Ovary (tissue), 9 donors: Measurements from ENCODE around the gene PHYHD1. TPM values are rescaled to one million over a fixed set of nuclear protein-coding genes. Genes with fewer than 3 reads are reported as not detected.

Experiments used
- DNase-seq, 5 donors: peaks; one replicate each; pipeline ENCODE4 v3.0.0-alpha.2; 2019 to 2020
- H3K27ac ChIP-seq, 2 donors: fragments of 200-600 bp; one replicate each; pipeline versions ENCODE4 v1.5.1 to v1.8.0; 2019 to 2022
- H3K27me3 ChIP-seq: fragments of 200-600 bp; one replicate; pipeline ENCODE4 v1.8.0; 2022
- H3K36me3 ChIP-seq: fragments of 200-600 bp; sonication (generic); one replicate; pipeline ENCODE4 v1.5.1; 2019
- H3K4me1 ChIP-seq: one replicate; pipeline ENCODE4 v1.8.1; 2013; ENCODE audit warnings: mild to moderate bottlenecking, moderate library complexity; ENCODE audit not compliant: insufficient read depth
- H3K4me3 ChIP-seq: fragments of 200-600 bp; sonication (generic); one replicate; pipeline ENCODE4 v1.5.1; 2017
- H3K9me3 ChIP-seq, 2 donors: fragments of 200-600 bp in 1 of 2; sonication (generic) in 1 of 2; one replicate each; pipeline versions ENCODE4 v1.5.1 to v1.8.1; 2013 to 2019; ENCODE audit warnings: mild to moderate bottlenecking in 1 of 2, moderate library complexity in 1 of 2
- EP300 ChIP-seq: sonication (generic); formaldehyde crosslinking; IDR thresholded peaks from one replicate; pipeline ENCODE4 v1.6.1; 2017; ENCODE audit warnings: antibody characterized with exemption
- POLR2A ChIP-seq: fragments of 450-650 bp; IDR thresholded peaks from one replicate; pipeline ENCODE4 v1.6.1; 2017; ENCODE audit warnings: antibody characterized with exemption, mild to moderate bottlenecking, moderate library complexity
- WGBS, 3 donors: extraction: QIAGEN DNeasy Blood & Tissue Kit in 1 of 3; methylation state at CpG; one replicate each; pipeline versions ENCODE4 v1.1.5 to v1.1.7; 2013 to 2017; 5-methylcytosine and 5-hydroxymethylcytosine counted together
- intact Hi-C, 4 donors: fragments of 100-400 bp; cut with DNase I; formaldehyde crosslinking; loops; one replicate each; pipeline versions ENCODE4 v1.11.0 to v1.15.1; 2022 to 2023
- polyA plus RNA-seq, 2 donors: library from polyadenylated mRNA; stranded (reverse); fragments of 200-250 nt in 1 of 2; fragments of 350-450 nt in 1 of 2; fragmentation: Illumina TruSeq in 1 of 2; extraction: RNeasy Lipid Tissue Mini Kit (QIAGEN cat#74804) in 1 of 2; gene quantifications; one replicate each; pipeline ENCODE4 v1.2.3, GENCODE V29; 2013 to 2014
- total RNA-seq, 7 donors: library from RNA; depleted of rRNA in 2 of 7; stranded (reverse); fragments of >200 nt in 2 of 7; fragmentation: NEBNext Ultra II Directional in 3 of 7; extraction: Animal tissue kit (Norgen Biotek cat#: 25700) in 3 of 7; gene quantifications; one replicate each; pipeline versions ENCODE4 v1.1.0 to v1.2.4, GENCODE V29; 2016 to 2023
- TF ChIP-seq, protein P1 (sequence below), 3 donors: fragments of 450-650 bp in 2 of 3; fragments of 200-600 bp in 1 of 3; IDR thresholded peaks; one replicate each; pipeline versions ENCODE4 v1.5.1 to v1.8.0; 2016 to 2022; ENCODE audit warnings: antibody characterized with exemption in 3 of 3, mild to moderate bottlenecking in 1 of 3
- donor health status: DM: no; HTN: no; CAD: no; lungs with moderate emphysema.
- donor health status: DM: no; HTN: no; CAD: no.
- donor health status: Bipolar disorder and iron deficiency.
- donor health status: DM: yes; HTN: yes; CAD: no.
- donor health status: DM: no; HTN: no; CAD: no.
- donor health status: DM: yes; HTN: yes; CAD: no.

PHYHD1 gene
- total and polyA plus RNA-seq, 9 donors = 24.8 to 63.9 (median 43.1) TPM

DNA sequence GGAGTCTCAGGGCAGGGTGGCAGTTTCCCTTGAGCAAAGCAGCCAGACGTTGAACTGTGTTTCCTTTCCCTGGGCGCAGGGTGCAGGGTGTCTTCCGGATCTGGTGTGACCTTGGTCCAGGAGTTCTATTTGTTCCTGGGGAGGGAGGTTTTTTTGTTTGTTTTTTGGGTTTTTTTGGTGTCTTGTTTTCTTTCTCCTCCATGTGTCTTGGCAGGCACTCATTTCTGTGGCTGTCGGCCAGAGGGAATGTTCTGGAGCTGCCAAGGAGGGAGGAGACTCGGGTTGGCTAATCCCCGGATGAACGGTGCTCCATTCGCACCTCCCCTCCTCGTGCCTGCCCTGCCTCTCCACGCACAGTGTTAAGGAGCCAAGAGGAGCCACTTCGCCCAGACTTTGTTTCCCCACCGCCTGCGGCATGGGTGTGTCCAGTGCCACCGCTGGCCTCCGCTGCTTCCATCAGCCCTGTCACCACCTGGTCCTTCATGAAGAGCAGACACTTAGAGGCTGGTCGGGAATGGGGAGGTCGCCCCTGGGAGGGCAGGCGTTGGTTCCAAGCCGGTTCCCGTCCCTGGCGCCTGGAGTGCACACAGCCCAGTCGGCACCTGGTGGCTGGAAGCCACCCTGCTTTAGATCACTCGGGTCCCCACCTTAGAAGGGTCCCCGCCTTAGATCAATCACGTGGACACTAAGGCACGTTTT, 3.5 kb upstream of the PHYHD1 start:
- Histone ChIP-seq H3K27ac (peak overlapping the region; percentile 84 to 95), H3K4me1 (peaks cover 44% of the 10 kb centered on the region), H3K27me3 (no peaks in the 10 kb centered on the region), H3K36me3 (no peaks in the 10 kb centered on the region), H3K4me3 (peak overlapping the region; percentile 9), H3K9me3 (no peaks in the 10 kb centered on the region)
- TF ChIP-seq EP300 (no peak), POLR2A (no peak)
- TF ChIP-seq, protein P1, sequence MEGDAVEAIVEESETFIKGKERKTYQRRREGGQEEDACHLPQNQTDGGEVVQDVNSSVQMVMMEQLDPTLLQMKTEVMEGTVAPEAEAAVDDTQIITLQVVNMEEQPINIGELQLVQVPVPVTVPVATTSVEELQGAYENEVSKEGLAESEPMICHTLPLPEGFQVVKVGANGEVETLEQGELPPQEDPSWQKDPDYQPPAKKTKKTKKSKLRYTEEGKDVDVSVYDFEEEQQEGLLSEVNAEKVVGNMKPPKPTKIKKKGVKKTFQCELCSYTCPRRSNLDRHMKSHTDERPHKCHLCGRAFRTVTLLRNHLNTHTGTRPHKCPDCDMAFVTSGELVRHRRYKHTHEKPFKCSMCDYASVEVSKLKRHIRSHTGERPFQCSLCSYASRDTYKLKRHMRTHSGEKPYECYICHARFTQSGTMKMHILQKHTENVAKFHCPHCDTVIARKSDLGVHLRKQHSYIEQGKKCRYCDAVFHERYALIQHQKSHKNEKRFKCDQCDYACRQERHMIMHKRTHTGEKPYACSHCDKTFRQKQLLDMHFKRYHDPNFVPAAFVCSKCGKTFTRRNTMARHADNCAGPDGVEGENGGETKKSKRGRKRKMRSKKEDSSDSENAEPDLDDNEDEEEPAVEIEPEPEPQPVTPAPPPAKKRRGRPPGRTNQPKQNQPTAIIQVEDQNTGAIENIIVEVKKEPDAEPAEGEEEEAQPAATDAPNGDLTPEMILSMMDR (IDR thresholded peaks at IDR 0.05) = no peak
- 32 to 43% (median 39%) methylated on average over 24 to 26 of the region's 26 CpGs for WGBS, 3 donors
- peak; percentile 92 to 96 (median 93) for DNase-seq
- intact Hi-C loops = loop anchor here in 3 of 4 donors (5.0 kb wide), 1 partner anchor 35 kb away; the partner anchor contains the start of genes KYAT1 (in 3 of the 3) and LRRC8A (in 3 of the 3)

DNA sequence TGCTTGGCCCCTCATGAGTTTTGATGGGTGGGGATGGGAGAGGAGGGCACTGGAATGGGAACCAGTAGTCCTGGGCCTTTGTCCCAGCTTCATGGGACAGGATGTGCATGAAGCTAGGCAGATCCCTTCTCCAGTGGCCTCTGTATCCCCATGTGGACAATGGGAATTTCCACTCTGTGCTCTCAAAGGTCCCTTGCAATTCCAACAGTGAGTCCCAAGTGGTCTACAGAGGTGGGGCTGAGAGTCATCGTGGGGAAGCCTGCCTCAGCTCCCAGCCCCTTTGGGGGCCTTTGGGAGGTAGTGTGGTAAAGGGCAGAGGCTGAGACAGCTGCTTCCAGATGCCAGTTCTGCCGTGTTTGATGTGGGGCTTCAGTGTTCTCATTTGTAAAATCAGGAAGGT, 1.9 kb upstream of the PHYHD1 start:
- intact Hi-C loops = loop anchor here in 3 of 4 donors (5.0 kb wide), 1 partner anchor 37 kb away; the partner anchor contains the start of genes KYAT1 (in 3 of the 3) and LRRC8A (in 3 of the 3)
- H3K27ac ChIP-seq = peak overlapping the region; percentile 1 to 97
- no peak for TF ChIP-seq POLR2A
- TF ChIP-seq, protein P1 (IDR thresholded peaks at IDR 0.05) = no peak
- no peak for TF ChIP-seq EP300
- H3K4me3 ChIP-seq = no peak overlapping the region
- 8 to 23% (median 21%) methylated on average over 2 of the region's 2 CpGs for WGBS, 3 donors
- no peaks in the 10 kb centered on the region for H3K36me3 ChIP-seq
- peaks cover 36% of the 10 kb centered on the region for H3K4me1 ChIP-seq
- no peaks in the 10 kb centered on the region for H3K27me3 ChIP-seq
- DNase-seq = no peak
- H3K9me3 ChIP-seq = no peaks in the 10 kb centered on the region

DNA sequence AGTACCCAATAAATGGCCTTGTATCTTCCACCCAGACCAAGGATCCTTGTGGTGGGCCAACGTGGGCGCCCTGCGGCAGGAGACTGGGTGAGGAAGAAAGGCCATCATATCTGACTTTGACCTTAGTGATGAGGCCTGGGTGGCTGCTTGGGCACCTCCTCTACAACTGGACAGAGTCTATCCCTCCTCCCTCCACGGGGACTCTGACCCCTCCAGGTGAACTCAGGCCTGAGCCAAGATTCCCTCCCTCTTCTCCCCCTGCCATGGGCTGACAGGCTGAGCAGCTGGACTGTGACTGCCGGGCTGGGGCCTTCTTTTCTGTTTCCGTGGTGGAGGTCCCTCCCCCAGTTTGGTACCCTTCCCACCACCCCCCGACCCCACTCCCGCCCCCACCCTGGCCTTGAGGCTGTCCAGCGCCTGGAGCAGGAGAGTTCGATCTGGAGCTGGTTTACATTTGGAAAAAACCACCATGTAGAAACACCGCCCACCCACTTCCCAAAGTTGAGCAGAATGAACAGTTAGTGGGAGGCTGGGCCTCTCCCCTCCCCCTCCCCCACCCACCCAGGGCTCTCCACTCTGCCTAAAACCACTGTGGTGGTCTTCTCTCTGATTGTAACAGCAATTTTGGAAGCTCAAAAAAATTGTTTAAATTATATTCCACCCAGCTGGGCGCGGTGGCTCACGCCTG, 1.2 kb upstream of the PHYHD1 start:
- 22 to 45% (median 39%) methylated on average over 14 of the region's 14 CpGs for WGBS, 3 donors
- Histone ChIP-seq H3K4me3 (no peak overlapping the region), H3K4me1 (peaks cover 36% of the 10 kb centered on the region), H3K9me3 (no peaks in the 10 kb centered on the region), H3K36me3 (no peaks in the 10 kb centered on the region), H3K27me3 (no peaks in the 10 kb centered on the region), H3K27ac (peak overlapping the region; percentile 1 to 97)
- intact Hi-C loops = loop anchor here in 3 of 4 donors (5.0 to 10.0 kb wide), 2 partner anchors 37 to 185 kb away; partner anchors contain the start of genes KYAT1 (in 3 of the 3) and LRRC8A (in 3 of the 3)
- DNase-seq = peak in 2 of 5 donors; percentile 47 to 65
- TF ChIP-seq EP300 = no peak
- TF ChIP-seq, protein P1 (IDR thresholded peaks at IDR 0.05) = no peak
- no peak for TF ChIP-seq POLR2A

DNA sequence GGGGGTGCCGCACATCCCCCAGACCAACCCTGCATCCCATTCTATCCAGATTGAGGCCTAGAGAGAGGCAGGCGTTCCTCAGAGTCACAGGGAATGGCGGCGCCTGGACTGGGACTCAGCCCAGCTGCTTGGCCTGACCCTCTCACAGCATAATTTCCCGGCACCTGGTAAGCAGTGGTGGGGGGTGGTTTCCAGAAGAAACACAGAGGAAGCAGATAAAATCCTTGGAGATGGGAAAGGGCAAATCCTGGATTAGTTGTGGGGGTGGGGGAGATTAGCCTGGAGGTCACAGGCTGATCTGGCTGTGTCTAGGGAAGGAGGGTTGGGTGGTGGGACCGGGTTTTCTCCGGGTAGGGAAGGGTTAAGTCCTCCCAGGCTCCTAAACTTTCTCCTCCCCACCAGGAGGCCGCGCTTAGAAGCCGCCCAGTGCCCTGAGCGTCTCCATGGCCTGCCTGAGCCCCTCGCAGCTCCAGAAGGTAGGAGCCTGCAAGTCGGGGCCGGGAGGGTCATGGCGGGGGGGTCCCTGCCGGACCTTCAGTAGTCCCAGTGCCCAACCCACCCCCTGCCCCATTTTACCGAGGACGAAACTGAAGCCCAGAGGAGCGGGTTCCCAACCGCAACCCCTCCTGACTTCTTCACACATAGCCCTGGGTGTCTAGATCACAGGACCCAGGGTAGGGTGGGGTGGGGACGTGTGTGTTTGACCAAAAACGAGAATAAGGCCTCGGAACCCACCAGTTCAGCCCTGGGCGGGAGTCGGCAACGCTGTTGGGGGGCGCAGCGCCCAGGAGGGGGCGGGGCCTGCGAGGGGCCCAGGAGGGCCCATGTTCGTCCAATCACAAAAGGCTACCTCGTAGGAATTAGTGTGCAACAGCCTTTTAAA, 1.3 kb downstream of the PHYHD1 start:
- intact Hi-C loops = loop anchor here in 1 of 4 donors (10.0 kb wide), 1 partner anchor 187 kb away; no protein-coding TSS in a partner anchor
- Histone ChIP-seq H3K36me3 (no peaks in the 10 kb centered on the region), H3K27ac (peak overlapping the region; percentile 82 to 97), H3K9me3 (no peaks in the 10 kb centered on the region), H3K4me3 (peak overlapping the region; percentile 71), H3K4me1 (peaks cover 22% of the 10 kb centered on the region), H3K27me3 (no peaks in the 10 kb centered on the region)
- WGBS, 3 donors = 2 to 6% (median 3%) methylated on average over 32 of the region's 32 CpGs
- peak; percentile 77 to 86 (median 83) for DNase-seq
- TF ChIP-seq, protein P1 (IDR thresholded peaks at IDR 0.05) = peak; percentile 12 to 20 (median 20)
- no peak for TF ChIP-seq EP300
